Measurements from ENCODE around the gene TFCP2.

TFCP2 gene

GRCh38 chr12:51059086-51059485, 113.8 kb downstream of the TFCP2 start:
- H3K4me1 Mint-ChIP-seq = no peaks in the 10 kb centered on the region
- H3K9me3 Mint-ChIP-seq = no peaks in the 10 kb centered on the region
- no peaks in the 10 kb centered on the region for H3K27me3 Mint-ChIP-seq
- peaks cover 11% of the 10 kb centered on the region for H3K36me3 Mint-ChIP-seq
- no peak overlapping the region for H3K4me3 Mint-ChIP-seq
- no peak overlapping the region for H3K27ac Mint-ChIP-seq

GRCh38 chr12:51056242-51056641, 116.7 kb downstream of the TFCP2 start:
- Mint-ChIP-seq H3K4me3 (no peak overlapping the region), H3K4me1 (peaks cover 6% of the 10 kb centered on the region), H3K27me3 (no peaks in the 10 kb centered on the region), H3K9me3 (no peaks in the 10 kb centered on the region), H3K27ac (no peak overlapping the region), H3K36me3 (peaks cover 16% of the 10 kb centered on the region)

- Mint-ChIP-seq H3K4me3 (no peak overlapping the region), H3K9me3 (no peaks in the 10 kb centered on the region), H3K4me1 (peaks cover 6% of the 10 kb centered on the region), H3K27ac (no peak overlapping the region), H3K27me3 (no peaks in the 10 kb centered on the region), H3K36me3 (peaks cover 16% of the 10 kb centered on the region)
Measured at GRCh38 chr12:51055060-51055459, 117.9 kb downstream of the TFCP2 start.

GRCh38 chr12:51051787-51052186, 121.1 kb downstream of the TFCP2 start:
- Mint-ChIP-seq H3K27ac (peak overlapping the region; percentile 67), H3K9me3 (no peaks in the 10 kb centered on the region), H3K4me3 (no peak overlapping the region), H3K27me3 (no peaks in the 10 kb centered on the region), H3K4me1 (peaks cover 33% of the 10 kb centered on the region), H3K36me3 (peaks cover 13% of the 10 kb centered on the region)

- Mint-ChIP-seq H3K4me1 (peaks cover 34% of the 10 kb centered on the region), H3K9me3 (no peaks in the 10 kb centered on the region), H3K27ac (no peak overlapping the region), H3K27me3 (no peaks in the 10 kb centered on the region), H3K36me3 (peaks cover 8% of the 10 kb centered on the region), H3K4me3 (peak overlapping the region; percentile 98)
Measured at GRCh38 chr12:51049525-51049924, 123.4 kb downstream of the TFCP2 start.

GRCh38 chr12:51048661-51049251, 124.2 kb downstream of the TFCP2 start:
- H3K4me1 Mint-ChIP-seq = peaks cover 34% of the 10 kb centered on the region
- no peaks in the 10 kb centered on the region for H3K9me3 Mint-ChIP-seq
- no peaks in the 10 kb centered on the region for H3K27me3 Mint-ChIP-seq
- peaks cover 6% of the 10 kb centered on the region for H3K36me3 Mint-ChIP-seq
- peak overlapping the region; percentile 96 for H3K27ac Mint-ChIP-seq
- H3K4me3 Mint-ChIP-seq = peak overlapping the region; percentile 98

GRCh38 chr12:51047655-51048540, 125.0 kb downstream of the TFCP2 start, which contains the start of gene LETMD1:
TSS of gene LETMD1 (plus strand) at chr12:51048327. CDS start at chr12:51048357, 30 bp downstream.
- H3K27me3 Mint-ChIP-seq = no peaks in the 10 kb centered on the region
- peak within 1 kb of the TSS; percentile 96 for H3K27ac Mint-ChIP-seq
- peak within 1 kb of the TSS; percentile 98 for H3K4me3 Mint-ChIP-seq
- H3K36me3 Mint-ChIP-seq = peaks cover 6% of the 10 kb centered on the region
- H3K4me1 Mint-ChIP-seq = peaks cover 34% of the 10 kb centered on the region
- no peaks in the 10 kb centered on the region for H3K9me3 Mint-ChIP-seq

Data from activated naive CD4-positive, alpha-beta T cell treated with anti-CD3 and anti-CD28 coated beads, Interleukin-2, amount 50 U/mL, for 24 hours (primary cell).